Panc1 (cell line): ENCODE measurements around the gene CHST8. TPM values are rescaled to one million over a fixed set of nuclear protein-coding genes. Genes with fewer than 3 reads are reported as not detected.

Experiments
- ATAC-seq: fragments of 200-7000 bp; cut with Tn5 transposase; 2 replicates; pipeline ENCODE4 v1.9.1; 2020; ENCODE audit warnings: mild to moderate bottlenecking, moderate library complexity
- BruUV-seq: library from RNA; stranded (reverse); fragments of 400-500 nt; replicated peaks from 2 replicates; lab custom pipeline; 2021; lab: Mats Ljungman, UMichigan
- CTCF ChIA-PET: fragments of 300-600 bp; sonication (Branson Sonifier 250); formaldehyde crosslinking; loops from one replicate; lab custom pipeline; 2022; ENCODE audit warnings: antibody characterized with exemption; lab: Charles Lee
- POLR2A ChIA-PET: fragments of 300-600 bp; sonication (Branson Sonifier 250); formaldehyde crosslinking; loops from one replicate; lab custom pipeline; 2022; ENCODE audit warnings: antibody characterized with exemption; lab: Charles Lee
- DNase-seq: peaks from one replicate; pipeline ENCODE4 v3.0.0-alpha.2; 2010; ENCODE audit warnings: low read depth, low spot score
- H3K27ac ChIP-seq: 2 replicates; pipeline ENCODE4 v1.5.1; 2011; ENCODE audit warnings: mild to moderate bottlenecking, low read length, inconsistent platforms
- H3K27me3 ChIP-seq: fragments of 200-500 bp; sonication (Bioruptor generic); 2 replicates; pipeline ENCODE4 v1.6.0; 2014; ENCODE audit warnings: low read length, inconsistent platforms; ENCODE audit not compliant: control insufficient read depth, insufficient read depth
- H3K36me3 ChIP-seq: fragments of 200-500 bp; sonication (Bioruptor generic); 2 replicates; pipeline ENCODE4 v1.5.1; 2014; ENCODE audit warnings: inconsistent platforms, mild to moderate bottlenecking, low read length, moderate library complexity; ENCODE audit not compliant: control insufficient read depth, insufficient read depth
- H3K4me1 ChIP-seq: 2 replicates; pipeline ENCODE4 v1.5.1; 2011; ENCODE audit warnings: inconsistent platforms, mild to moderate bottlenecking, low read length, moderate library complexity; ENCODE audit not compliant: control insufficient read depth, insufficient read depth
- H3K4me3 ChIP-seq, 2 experiments: 2 replicates each; pipeline ENCODE4 v1.5.1; 2011 to 2012; ENCODE audit warnings: low read depth in 2 of 2, low read length in 2 of 2, mild to moderate bottlenecking in 2 of 2, inconsistent platforms in 1 of 2, moderate library complexity in 1 of 2
- H3K9me3 ChIP-seq: fragments of 200-500 bp; sonication (Bioruptor generic); 2 replicates; pipeline ENCODE4 v1.5.1; 2014; ENCODE audit warnings: low read depth, mild to moderate bottlenecking, inconsistent platforms, low read length, moderate library complexity; ENCODE audit not compliant: control insufficient read depth, insufficient read depth
- POLR2AphosphoS5 ChIP-seq: IDR thresholded peaks from 2 replicates; pipeline ENCODE4 v1.6.1; 2012; ENCODE audit warnings: mild to moderate bottlenecking, low read depth, low read length, moderate library complexity
- REST ChIP-seq, 2 experiments: IDR thresholded peaks; 2 replicates each; pipeline ENCODE4 v1.6.1; 2011 to 2012; ENCODE audit warnings: low read depth in 2 of 2, control low read depth in 1 of 2, low read length in 1 of 2, mild to moderate bottlenecking in 1 of 2, moderate library complexity in 1 of 2; ENCODE audit not compliant: insufficient read depth in 1 of 2
- SIN3A ChIP-seq: IDR thresholded peaks from 2 replicates; pipeline ENCODE4 v1.6.1; 2012; ENCODE audit warnings: low read depth, mild to moderate bottlenecking, low read length, moderate library complexity, borderline replicate concordance; ENCODE audit not compliant: insufficient read depth
- TCF7L2 ChIP-seq: IDR thresholded peaks from 2 replicates; pipeline ENCODE4 v1.6.1; 2011; ENCODE audit warnings: mild to moderate bottlenecking, low read depth, low read length, inconsistent platforms
- in situ Hi-C: cut with HindIII; loops from 2 replicates; pipeline ENCODE4 v1.10.0; 2016; ENCODE audit warnings: low sequenced_read_pairs, low pct_unique_long_range_greater_than_20kb
- intact Hi-C: fragments of 100-400 bp; cut with micrococcal nuclease; formaldehyde crosslinking; loops from one replicate; pipeline ENCODE4 v1.10.0; 2022; ENCODE audit not compliant: unreplicated experiment
- total RNA-seq: library from RNA; stranded (reverse); gene quantifications from one replicate; pipeline ENCODE4 v1.2.1, GENCODE V29; 2021; ENCODE audit not compliant: unreplicated experiment
- TF ChIP-seq, protein P1 (sequence below): fragments of 450-650 bp; IDR thresholded peaks from 2 replicates; pipeline ENCODE4 v1.5.1; 2017; ENCODE audit warnings: mild to moderate bottlenecking

CHST8 gene
- total RNA-seq, 1 experiment from 2014 or later = 0.28 TPM

DNA sequence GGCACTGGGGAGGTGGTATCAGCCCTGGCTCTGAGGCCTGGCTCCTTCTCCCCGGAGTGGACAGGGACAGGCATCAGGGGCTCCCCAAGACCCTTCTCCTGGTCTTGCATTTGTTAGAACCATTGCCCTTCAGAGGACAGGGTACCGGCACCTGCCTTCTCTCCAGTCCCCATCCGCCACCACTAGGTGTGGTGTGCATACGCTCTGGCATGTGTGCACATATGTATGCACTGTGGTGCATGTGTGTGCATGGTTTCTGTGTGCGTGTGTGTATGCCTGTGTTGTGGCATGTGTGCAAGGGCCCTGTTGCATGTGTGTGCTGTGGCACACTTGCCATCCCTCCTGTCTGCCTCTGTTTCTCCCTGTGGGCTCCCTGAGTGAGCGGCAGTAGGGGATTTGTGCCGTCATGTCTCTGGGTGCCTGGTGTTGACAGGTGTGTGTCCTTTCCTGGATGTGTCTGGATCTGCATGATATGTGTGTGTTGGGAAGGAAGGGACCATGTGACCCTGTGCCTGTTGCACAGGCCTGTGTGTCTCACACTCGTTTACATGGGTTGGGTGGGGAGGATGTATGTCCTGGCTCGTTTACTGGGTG, 184.2 kb downstream of the CHST8 start:
- DNase-seq = no peak
- Histone ChIP-seq H3K36me3 (0 out of 2 replicates have a peak, but pooled peaks cover 3% of the 10 kb centered on the region), H3K27me3 (no peaks in the 10 kb centered on the region), H3K27ac (no peak overlapping the region), H3K9me3 (no peaks in the 10 kb centered on the region), H3K4me3 (no peak overlapping the region), H3K4me1 (no peaks in the 10 kb centered on the region)
- ChIA-PET POLR2A (no interaction called here), CTCF (no interaction called here)
- intact Hi-C loops (no loop called here), in situ Hi-C loops (no loop called here)
- TF ChIP-seq POLR2AphosphoS5 (no peak), SIN3A (no peak), REST (IDR thresholded peaks at IDR 0.05; ENCODE audit: insufficient read depth in 1 of 2, low read depth in 2 of 2, low read length in 1 of 2) (no peak)
- no peak for ATAC-seq
- BruUV-seq = no TSS peak

DNA sequence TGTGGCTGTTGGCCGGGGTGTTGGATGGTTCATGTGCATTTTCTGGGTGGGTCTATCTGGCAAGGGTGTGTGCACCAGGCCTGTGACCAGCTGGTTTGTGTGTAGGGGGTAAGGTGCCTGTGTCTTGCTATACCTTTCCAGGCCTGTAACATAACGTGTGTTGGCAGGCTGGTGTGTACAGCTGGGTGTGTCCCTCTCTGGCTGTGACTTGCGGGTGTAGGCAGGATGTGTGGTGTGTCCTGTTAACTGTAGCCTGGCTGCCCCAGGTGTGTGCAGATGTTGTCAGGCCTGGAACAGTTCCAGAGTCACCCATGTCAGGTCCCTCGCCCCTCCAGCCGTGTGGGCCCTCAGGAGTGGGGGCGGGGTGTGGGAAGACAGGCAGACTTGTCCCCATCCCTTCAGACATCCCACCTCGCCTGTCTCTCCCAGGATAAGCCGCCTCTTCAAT, 184.7 kb downstream of the CHST8 start:
- CTCF ChIA-PET = no interaction called here
- Histone ChIP-seq H3K9me3 (no peaks in the 10 kb centered on the region), H3K27me3 (no peaks in the 10 kb centered on the region), H3K36me3 (0 out of 2 replicates have a peak, but pooled peaks cover 3% of the 10 kb centered on the region), H3K4me1 (no peaks in the 10 kb centered on the region), H3K27ac (no peak overlapping the region), H3K4me3 (no peak overlapping the region)
- no peak for DNase-seq
- no peak for ATAC-seq
- POLR2A ChIA-PET = no interaction called here
- BruUV-seq = no TSS peak
- in situ Hi-C loops (no loop called here), intact Hi-C loops (no loop called here)
- TF ChIP-seq REST (IDR thresholded peaks at IDR 0.05; ENCODE audit: insufficient read depth in 1 of 2, low read depth in 2 of 2, low read length in 1 of 2) = no peak
- no peak for TF ChIP-seq POLR2AphosphoS5
- TF ChIP-seq SIN3A = no peak
- TF ChIP-seq, protein P1, sequence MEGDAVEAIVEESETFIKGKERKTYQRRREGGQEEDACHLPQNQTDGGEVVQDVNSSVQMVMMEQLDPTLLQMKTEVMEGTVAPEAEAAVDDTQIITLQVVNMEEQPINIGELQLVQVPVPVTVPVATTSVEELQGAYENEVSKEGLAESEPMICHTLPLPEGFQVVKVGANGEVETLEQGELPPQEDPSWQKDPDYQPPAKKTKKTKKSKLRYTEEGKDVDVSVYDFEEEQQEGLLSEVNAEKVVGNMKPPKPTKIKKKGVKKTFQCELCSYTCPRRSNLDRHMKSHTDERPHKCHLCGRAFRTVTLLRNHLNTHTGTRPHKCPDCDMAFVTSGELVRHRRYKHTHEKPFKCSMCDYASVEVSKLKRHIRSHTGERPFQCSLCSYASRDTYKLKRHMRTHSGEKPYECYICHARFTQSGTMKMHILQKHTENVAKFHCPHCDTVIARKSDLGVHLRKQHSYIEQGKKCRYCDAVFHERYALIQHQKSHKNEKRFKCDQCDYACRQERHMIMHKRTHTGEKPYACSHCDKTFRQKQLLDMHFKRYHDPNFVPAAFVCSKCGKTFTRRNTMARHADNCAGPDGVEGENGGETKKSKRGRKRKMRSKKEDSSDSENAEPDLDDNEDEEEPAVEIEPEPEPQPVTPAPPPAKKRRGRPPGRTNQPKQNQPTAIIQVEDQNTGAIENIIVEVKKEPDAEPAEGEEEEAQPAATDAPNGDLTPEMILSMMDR = no peak
- TF ChIP-seq TCF7L2 = no peak
